ENCODE results near the gene KIF26B.
"Not testable (repeated sequence)": the region's sequence is repeated elsewhere in the genome, so short reads cannot be mapped to it uniquely, and the experiment has no call there.

Gene KIF26B

GRCh38 chr1:245154429-245155271, at the start of gene KIF26B:
Gene KIF26B (plus strand): TSS chr1:245154985. CDS start chr1:245155425, 440 bp downstream.
- DNase-seq (ENCODE audit: low read depth), result no peak

GRCh38 chr1:245105042-245105441, 49.7 kb upstream of the KIF26B start:
- no peak for DNase-seq (ENCODE audit: low read depth)

DNA sequence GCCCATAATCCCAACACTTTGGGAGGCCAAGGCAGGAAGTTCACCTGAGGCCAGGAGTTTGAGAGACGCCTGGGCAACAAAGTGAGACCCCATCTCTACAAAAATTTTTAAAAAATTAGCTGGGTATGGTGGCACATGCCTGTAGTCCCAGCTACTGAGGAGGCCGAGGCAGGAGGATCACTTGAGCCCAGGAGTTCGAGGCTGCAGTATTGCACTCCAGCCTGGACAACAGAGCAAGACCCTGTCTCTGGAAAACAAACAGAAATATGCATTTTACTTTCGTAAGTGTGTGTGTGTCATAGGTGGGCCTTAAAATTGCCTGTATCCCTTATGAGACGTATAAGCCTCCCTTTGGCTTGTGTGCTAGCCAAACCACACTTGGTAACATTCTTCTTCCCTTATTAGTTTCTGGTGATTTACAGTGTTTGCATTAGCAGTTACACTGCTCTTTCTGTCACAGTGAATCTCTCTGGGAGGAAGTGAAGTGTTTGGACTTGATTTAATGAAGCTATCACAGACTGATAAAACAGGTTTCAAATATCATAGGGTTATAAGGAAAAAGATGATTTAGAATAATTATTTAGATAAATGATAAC, 48.9 kb upstream of the KIF26B start:
- no peak for DNase-seq (ENCODE audit: low read depth)

GRCh38 chr1:245107776-245108114, 47.0 kb upstream of the KIF26B start:
- no peak for DNase-seq (ENCODE audit: low read depth)

GRCh38 chr1:245108246-245108645, 46.5 kb upstream of the KIF26B start:
- no peak for DNase-seq (ENCODE audit: low read depth)

DNA sequence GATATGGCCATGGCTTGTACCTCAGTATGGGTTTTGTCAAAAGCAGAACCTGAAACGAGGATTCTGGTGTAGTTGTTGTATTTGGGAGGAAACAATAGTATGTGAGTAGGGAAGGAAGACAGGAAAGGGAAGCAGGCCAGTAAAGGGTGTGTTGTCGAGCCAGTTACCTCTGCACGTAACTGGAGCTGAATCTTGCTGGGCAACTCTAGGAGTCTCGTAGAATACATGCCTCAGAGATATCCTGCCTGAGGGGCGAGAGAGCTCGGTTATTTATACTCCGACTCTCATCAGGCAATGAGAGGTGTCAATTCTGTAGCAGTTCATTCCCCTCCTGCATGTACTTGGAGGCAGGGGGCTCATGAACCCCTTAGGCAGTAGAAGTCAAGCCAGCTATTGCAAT, 45.9 kb upstream of the KIF26B start:
- no peak for DNase-seq (ENCODE audit: low read depth)

DNA sequence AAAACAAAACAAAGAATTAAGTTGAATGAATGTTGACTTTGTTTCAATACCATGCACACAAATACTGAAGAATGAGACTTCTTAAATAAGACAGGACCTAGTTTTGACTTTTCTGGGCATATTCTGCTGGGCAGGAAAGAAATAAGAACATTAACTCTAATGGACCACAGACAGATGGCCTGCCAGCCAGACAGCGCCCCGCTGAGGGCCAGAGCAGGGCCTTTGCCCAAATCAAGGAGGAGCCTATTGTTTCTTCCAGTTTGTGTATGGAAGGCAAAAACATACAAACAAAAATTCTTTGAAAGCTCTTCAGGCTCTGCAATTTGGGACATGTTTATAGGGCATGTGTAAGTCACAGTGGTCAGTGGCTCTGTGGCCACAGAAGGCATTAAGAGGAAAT, 44.4 kb upstream of the KIF26B start:
- DNase-seq (ENCODE audit: low read depth), result no peak

DNA sequence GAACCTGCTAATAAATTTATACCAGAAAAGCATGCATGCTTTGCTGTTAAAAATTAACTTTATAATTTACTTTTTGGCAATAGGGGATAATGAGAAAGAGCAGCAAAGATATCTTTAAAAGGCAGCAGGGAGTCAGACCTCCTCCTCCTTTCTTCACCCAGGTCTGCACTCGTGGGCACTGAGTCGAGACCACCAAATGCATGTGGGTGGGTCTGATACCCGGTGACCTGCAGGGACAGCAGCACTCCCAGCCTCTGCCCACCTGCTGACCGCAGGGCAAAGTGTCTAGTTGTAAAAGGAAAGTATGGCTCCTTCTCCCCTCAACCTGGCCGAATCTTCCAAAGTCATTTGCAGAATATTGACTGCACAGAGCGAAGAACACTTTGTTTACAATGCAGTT, 43.7 kb upstream of the KIF26B start:
- DNase-seq (ENCODE audit: low read depth), result no peak

- DNase-seq (ENCODE audit: low read depth), result no peak
Observed at GRCh38 chr1:245113649-245114048, 41.1 kb upstream of the KIF26B start.

DNA sequence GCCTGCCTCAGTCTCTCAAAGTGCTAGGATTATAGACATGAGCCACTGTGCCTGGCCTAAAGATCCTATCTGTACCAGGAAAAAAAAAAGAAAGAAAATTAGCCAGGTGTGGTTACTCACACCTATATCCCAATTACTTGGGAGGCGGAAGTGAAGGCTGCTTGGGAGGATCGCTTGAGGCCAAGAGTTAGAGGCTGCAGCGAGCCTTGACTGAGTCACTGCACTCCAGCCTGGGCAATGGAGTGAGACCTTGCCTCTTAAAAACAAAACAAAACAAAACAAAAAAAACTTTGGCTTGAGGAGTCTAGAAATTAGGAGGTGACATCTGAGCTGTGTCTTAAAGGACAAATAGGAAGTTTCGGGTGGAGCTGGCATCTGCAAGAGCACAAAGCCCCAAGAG, 38.7 kb upstream of the KIF26B start:
- DNase-seq (ENCODE audit: low read depth), result no peak

GRCh38 chr1:245116751-245117150, 38.0 kb upstream of the KIF26B start:
- no peak for DNase-seq (ENCODE audit: low read depth)

GRCh38 chr1:245118066-245118465, 36.7 kb upstream of the KIF26B start:
- DNase-seq (ENCODE audit: low read depth), result no peak

- no peak for DNase-seq (ENCODE audit: low read depth)
Observed at GRCh38 chr1:245118806-245119205, 36.0 kb upstream of the KIF26B start.

DNA sequence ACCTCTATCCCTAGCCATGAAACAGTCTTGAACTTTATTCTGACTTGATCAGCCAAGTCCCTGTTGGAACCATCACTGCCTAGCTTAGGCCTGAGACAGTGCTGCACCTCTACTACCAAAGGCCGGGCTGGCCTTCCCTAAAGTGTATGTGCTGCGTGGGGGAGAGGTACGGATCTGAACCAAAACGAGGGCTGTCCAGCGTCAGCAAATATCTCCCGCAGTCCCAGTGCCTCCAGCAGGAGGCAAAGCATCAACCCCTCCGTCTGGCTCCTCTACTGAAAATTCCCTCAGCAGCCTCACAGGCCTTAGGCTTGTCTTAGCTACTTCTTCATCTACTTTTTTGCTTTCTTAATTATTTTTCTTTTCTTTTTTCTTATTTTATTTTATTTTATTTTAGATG, 33.3 kb upstream of the KIF26B start:
- DNase-seq (ENCODE audit: low read depth), result no peak

GRCh38 chr1:245124241-245124640, 30.5 kb upstream of the KIF26B start:
- no peak for DNase-seq (ENCODE audit: low read depth)

DNA sequence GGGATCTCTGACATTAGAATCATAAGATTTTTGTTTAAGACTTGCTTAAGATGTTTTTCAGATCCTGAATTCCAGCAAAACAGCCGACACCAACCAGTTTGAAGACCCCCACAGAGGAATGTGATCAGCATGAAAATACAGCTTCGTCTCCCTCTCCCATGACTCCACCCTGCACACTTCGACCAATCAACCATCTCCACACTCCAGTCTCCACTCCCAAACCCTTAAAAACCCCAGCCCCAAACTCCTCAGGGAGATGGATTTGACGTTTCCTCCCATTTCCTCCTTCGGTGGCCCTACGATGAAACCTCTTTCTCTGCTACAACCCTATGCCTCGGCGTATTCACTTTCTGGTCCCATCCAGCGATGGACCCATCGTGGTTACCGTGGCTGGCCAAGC, 30.1 kb upstream of the KIF26B start:
- no peak for DNase-seq (ENCODE audit: low read depth)

GRCh38 chr1:245126530-245126929, 28.3 kb upstream of the KIF26B start:
- DNase-seq (ENCODE audit: low read depth), result no peak

DNA sequence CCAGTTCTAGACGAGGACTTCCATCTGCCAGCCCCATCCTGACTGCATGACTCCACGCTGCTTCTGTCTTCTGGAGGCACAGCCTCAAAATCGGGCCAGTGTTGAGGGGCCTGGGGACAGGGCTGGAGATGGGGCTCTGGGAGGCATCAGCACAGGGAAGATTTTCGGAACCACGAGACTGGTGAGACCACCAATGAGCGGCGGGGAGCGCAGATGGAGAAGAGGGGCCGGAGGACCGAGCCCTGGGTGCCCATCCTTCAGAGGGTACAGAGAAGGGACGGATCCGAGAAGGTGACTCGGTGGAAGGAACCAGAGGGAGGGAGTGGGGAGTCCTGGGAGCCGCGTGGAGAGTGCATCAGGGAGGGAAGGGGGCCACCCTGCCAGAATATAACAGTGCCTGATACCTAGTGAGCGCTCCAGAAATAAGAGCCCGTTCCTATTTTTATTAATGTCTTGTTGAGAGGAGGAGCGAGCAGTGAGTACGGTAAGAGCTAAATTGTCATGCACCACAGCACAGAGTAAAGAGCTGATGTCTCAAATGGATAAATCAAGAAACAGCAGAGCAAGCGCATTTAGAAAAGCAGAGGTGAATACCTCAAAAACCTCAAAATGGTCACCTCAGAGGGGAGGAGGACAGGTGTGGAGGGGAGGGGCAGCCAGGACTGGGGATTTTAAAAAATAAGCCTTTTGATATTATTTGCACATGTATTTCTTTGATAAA, 26.2 kb upstream of the KIF26B start:
- no peak for DNase-seq (ENCODE audit: low read depth)

GRCh38 chr1:245129319-245130240, 25.2 kb upstream of the KIF26B start:
- DNase-seq (ENCODE audit: low read depth), result no peak

DNA sequence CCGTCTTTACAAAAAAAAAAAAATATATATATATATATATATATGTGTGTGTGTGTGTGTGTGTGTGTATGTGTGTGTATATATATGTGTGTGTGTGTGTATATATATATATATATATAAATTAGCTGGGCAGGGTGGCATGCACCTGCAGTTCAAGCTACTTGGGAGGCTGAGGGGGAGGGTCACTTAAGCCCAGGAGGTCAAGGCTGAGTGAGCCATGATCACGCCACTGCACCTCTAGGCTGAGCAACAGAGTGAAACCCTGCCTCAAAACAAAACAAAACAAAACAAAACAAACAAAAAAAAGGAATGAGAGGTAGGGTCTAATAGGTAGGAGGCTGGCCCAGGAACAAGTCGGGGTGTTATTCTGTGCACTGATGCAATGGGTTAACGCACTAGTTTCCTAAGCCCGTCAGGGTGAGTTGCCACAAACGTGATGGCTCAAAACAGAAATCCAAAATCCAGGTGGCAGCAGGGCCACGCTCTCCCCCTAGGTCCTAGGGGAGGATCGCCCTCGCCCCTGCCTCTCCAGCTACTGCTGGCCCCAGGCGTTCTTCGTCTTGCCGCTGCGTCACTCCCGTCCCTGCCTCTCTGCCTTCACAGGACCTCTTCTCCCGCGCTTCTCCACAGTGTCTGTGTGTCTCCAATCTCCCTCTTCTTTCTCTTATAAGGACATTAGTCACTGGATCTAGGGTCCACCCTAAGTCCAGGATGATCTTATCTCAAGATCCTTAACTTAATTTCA, 24.3 kb upstream of the KIF26B start:
- not testable (repeated sequence) for DNase-seq (ENCODE audit: low read depth)

- no peak for DNase-seq (ENCODE audit: low read depth)
Observed at GRCh38 chr1:245131026-245131393, 23.8 kb upstream of the KIF26B start.

Measured in activated T-cell treated with anti-CD3 and anti-CD28 coated beads for 48 hours (primary cell).